Measurements from ENCODE around the gene ANKRD29. TPM values are rescaled to one million over a fixed set of nuclear protein-coding genes. Genes with fewer than 3 reads are reported as not detected.
"Not testable (repeated sequence)": the region's sequence is repeated elsewhere in the genome, so short reads cannot be mapped to it uniquely, and the experiment has no call there.

The ANKRD29 gene
- total and polyA plus RNA-seq, 2 donors (not counting 1 experiment from before 2014, with no cell fraction given) = 2.0 to 6.9 TPM

- H3K79me2 ChIP-seq (ENCODE audit: control insufficient read depth, insufficient read depth, low read length) = no peaks in the 10 kb centered on the region
- no peak for TF ChIP-seq CTCF (conservative IDR thresholded peaks at IDR 0.05 in 1 of 2, IDR thresholded peaks at IDR 0.05 in 1 of 2; ENCODE audit: low read depth in 1 of 2, low read length in 2 of 2)
- no peak for TF ChIP-seq EZH2 (IDR thresholded peaks at IDR 0.05; ENCODE audit: low read length, missing control alignments)
- H3K9ac ChIP-seq (ENCODE audit: insufficient read depth, low read length) = no peak overlapping the region
Measured at GRCh38 chr18:23614891-23615290, 47.8 kb downstream of the ANKRD29 start.

DNA sequence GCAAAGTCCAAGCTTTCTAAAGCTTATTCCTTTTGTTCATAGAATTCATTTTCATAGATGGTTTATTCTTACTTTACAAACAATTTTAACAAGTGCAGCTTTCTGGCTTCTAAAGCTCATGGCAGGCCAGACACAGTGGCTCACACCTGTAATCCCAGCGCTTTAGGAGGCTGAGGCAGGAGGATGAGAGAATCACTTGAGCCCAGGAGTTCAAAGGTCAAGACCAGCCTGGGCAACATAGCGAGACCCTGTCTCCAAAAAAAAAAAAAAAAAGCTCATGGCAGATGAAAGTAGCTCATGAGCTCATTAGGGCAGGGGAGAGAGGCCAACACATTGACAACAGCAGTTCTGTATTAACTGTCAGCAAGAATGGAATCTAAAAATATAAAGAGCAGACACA, 48.3 kb downstream of the ANKRD29 start:
- DNase-seq (ENCODE audit: low read depth in 2 of 2) = no peak
- no peak overlapping the region for H2AFZ ChIP-seq (ENCODE audit: low read length)
- no peaks in the 10 kb centered on the region for H4K20me1 ChIP-seq (ENCODE audit: control insufficient read depth, extremely low read depth, insufficient read depth, low read length)
- H3K27me3 ChIP-seq (ENCODE audit: control insufficient read depth, insufficient read depth, low read length) = no peaks in the 10 kb centered on the region
- H3K27ac ChIP-seq (ENCODE audit: insufficient read depth, low read length) = no peak overlapping the region
- no peaks in the 10 kb centered on the region for H3K9me3 ChIP-seq (ENCODE audit: control insufficient read depth, insufficient read depth, low read depth, low read length)
- no peak overlapping the region for H3K4me2 ChIP-seq (ENCODE audit: extremely low read depth, insufficient read depth, low read length)
- H3K4me3 ChIP-seq (replicated peaks in 1 of 4; ENCODE audit: control extremely low read depth in 1 of 4, insufficient read depth in 1 of 4, low read depth in 3 of 4, low read length in 4 of 4) = no peak overlapping the region
- H3K79me2 ChIP-seq (ENCODE audit: control insufficient read depth, insufficient read depth, low read length) = no peaks in the 10 kb centered on the region
- H3K36me3 ChIP-seq (ENCODE audit: control insufficient read depth, insufficient read depth, low read length) = no peaks in the 10 kb centered on the region
- peaks cover 2% of the 10 kb centered on the region for H3K4me1 ChIP-seq (ENCODE audit: control insufficient read depth, extremely low read depth, insufficient read depth, low read length)
- TF ChIP-seq CTCF (conservative IDR thresholded peaks at IDR 0.05 in 1 of 2, IDR thresholded peaks at IDR 0.05 in 1 of 2; ENCODE audit: low read depth in 1 of 2, low read length in 2 of 2) = no peak
- H3K9ac ChIP-seq (ENCODE audit: insufficient read depth, low read length) = no peak overlapping the region

More at GRCh38 chr18:23614891-23615290, 47.8 kb downstream of the ANKRD29 start:
- no peaks in the 10 kb centered on the region for H3K27me3 ChIP-seq (ENCODE audit: control insufficient read depth, insufficient read depth, low read length)
- H3K27ac ChIP-seq (ENCODE audit: insufficient read depth, low read length) = no peak overlapping the region
- no peak overlapping the region for H3K4me2 ChIP-seq (ENCODE audit: extremely low read depth, insufficient read depth, low read length)
- H4K20me1 ChIP-seq (ENCODE audit: control insufficient read depth, extremely low read depth, insufficient read depth, low read length) = no peaks in the 10 kb centered on the region
- H3K9me3 ChIP-seq (ENCODE audit: control insufficient read depth, insufficient read depth, low read depth, low read length) = no peaks in the 10 kb centered on the region
- no peak for DNase-seq (ENCODE audit: low read depth in 2 of 2)
- H3K36me3 ChIP-seq (ENCODE audit: control insufficient read depth, insufficient read depth, low read length) = no peaks in the 10 kb centered on the region
- peaks cover 2% of the 10 kb centered on the region for H3K4me1 ChIP-seq (ENCODE audit: control insufficient read depth, extremely low read depth, insufficient read depth, low read length)
- no peak overlapping the region for H2AFZ ChIP-seq (ENCODE audit: low read length)
- no peak overlapping the region for H3K4me3 ChIP-seq (replicated peaks in 1 of 4; ENCODE audit: control extremely low read depth in 1 of 4, insufficient read depth in 1 of 4, low read depth in 3 of 4, low read length in 4 of 4)

- not testable (repeated sequence) for H3K79me2 ChIP-seq (ENCODE audit: control insufficient read depth, insufficient read depth, low read length); H4K20me1 ChIP-seq (ENCODE audit: control insufficient read depth, extremely low read depth, insufficient read depth, low read length); H3K9ac ChIP-seq (ENCODE audit: insufficient read depth, low read length); H3K27me3 ChIP-seq (ENCODE audit: control insufficient read depth, insufficient read depth, low read length); H3K4me1 ChIP-seq (ENCODE audit: control insufficient read depth, extremely low read depth, insufficient read depth, low read length); DNase-seq (ENCODE audit: low read depth in 2 of 2); H3K4me3 ChIP-seq (replicated peaks in 1 of 4; ENCODE audit: control extremely low read depth in 1 of 4, insufficient read depth in 1 of 4, low read depth in 3 of 4, low read length in 4 of 4); H3K4me2 ChIP-seq (ENCODE audit: extremely low read depth, insufficient read depth, low read length); H3K36me3 ChIP-seq (ENCODE audit: control insufficient read depth, insufficient read depth, low read length); H2AFZ ChIP-seq (ENCODE audit: low read length); H3K27ac ChIP-seq (ENCODE audit: insufficient read depth, low read length); H3K9me3 ChIP-seq (ENCODE audit: control insufficient read depth, insufficient read depth, low read depth, low read length)
Measured at GRCh38 chr18:23613091-23613475, 49.6 kb downstream of the ANKRD29 start.

Data from fibroblast of lung (primary cell).